A549 (cell line): ENCODE data around the gene SNORC.

Source experiments
- BHLHE40 ChIP-seq: IDR thresholded peaks from 2 replicates; pipeline ENCODE4 v1.6.1; 2012; ENCODE audit warnings: low read depth, low read length, inconsistent platforms
- CTCF ChIP-seq: fragments of >200 bp; sonication (Bioruptor Twin); formaldehyde crosslinking; IDR thresholded peaks from 3 replicates; pipeline ENCODE4 v1.5.1; 2016
- E2F6 ChIP-seq: IDR thresholded peaks from 2 replicates; pipeline ENCODE4 v1.6.1; 2012; ENCODE audit warnings: low read depth, borderline replicate concordance
- EP300 ChIP-seq, 2 experiments: fragments of >200 bp; sonication (Bioruptor Twin); formaldehyde crosslinking; IDR thresholded peaks; 2 replicates in 1 of 2; 3 replicates in 1 of 2; pipeline ENCODE4 v1.6.1; 2016 to 2017
- MAFK ChIP-seq: fragments of 450-650 bp; IDR thresholded peaks from 2 replicates; pipeline ENCODE4 v1.6.1; 2014; ENCODE audit not compliant: partially characterized antibody
- MYC ChIP-seq: IDR thresholded peaks from 2 replicates; pipeline ENCODE4 v1.6.1; 2012; ENCODE audit warnings: mild to moderate bottlenecking, inconsistent platforms, low read length, improper control_type of control experiment, borderline replicate concordance
- NR3C1 ChIP-seq: fragments of >200 bp; sonication (Bioruptor Twin); formaldehyde crosslinking; IDR thresholded peaks from 3 replicates; pipeline ENCODE4 v1.6.1; 2017
- USF2 ChIP-seq: fragments of 450-650 bp; IDR thresholded peaks from 2 replicates; pipeline ENCODE4 v1.6.1; 2014; ENCODE audit warnings: antibody characterized with exemption

GRCh38 chr2:232894746-232895145, 24.7 kb downstream of the SNORC start:
- TF ChIP-seq E2F6 (no peak), CTCF (no peak), EP300 (IDR thresholded peaks at IDR 0.05) (no peak), MAFK (no peak), NR3C1 (no peak), BHLHE40 (no peak), MYC (no peak), USF2 (no peak)
